WTC11 (cell line): ENCODE measurements around the gene NFATC1.

ENCODE experiments used
- ZNF232 ChIP-seq: sonication (generic); formaldehyde crosslinking; IDR thresholded peaks from 2 replicates; pipeline ENCODE4 v1.8.0; 2022; ENCODE audit warnings: mild to moderate bottlenecking, missing genetic modification reagents
- TF ChIP-seq, protein P1 (sequence below): sonication (generic); formaldehyde crosslinking; IDR thresholded peaks from 2 replicates; pipeline ENCODE4 v1.8.1; 2022; ENCODE audit warnings: mild to moderate bottlenecking, missing genetic modification reagents, moderate library complexity, borderline replicate concordance

DNA sequence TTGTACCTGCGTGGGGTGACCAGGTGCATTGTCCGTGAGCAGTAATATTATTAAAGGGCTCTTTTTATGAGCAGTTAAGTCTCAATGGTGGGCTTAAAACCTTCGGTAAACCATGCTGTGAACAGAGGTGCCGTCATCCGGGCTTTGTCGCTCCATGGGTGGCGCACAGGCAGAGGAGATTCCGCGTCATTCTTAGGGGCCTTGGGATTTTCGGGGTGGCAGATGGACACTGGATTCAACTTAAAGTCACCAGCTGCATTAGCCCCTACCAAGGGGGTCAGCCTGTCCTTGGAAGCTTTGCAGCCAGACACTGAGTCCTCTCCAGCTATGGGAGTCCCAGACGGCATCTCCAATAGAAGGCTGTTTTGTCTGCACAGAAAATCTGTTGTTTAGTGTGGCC, 107.7 kb downstream of the NFATC1 start:
- TF ChIP-seq, protein P1, sequence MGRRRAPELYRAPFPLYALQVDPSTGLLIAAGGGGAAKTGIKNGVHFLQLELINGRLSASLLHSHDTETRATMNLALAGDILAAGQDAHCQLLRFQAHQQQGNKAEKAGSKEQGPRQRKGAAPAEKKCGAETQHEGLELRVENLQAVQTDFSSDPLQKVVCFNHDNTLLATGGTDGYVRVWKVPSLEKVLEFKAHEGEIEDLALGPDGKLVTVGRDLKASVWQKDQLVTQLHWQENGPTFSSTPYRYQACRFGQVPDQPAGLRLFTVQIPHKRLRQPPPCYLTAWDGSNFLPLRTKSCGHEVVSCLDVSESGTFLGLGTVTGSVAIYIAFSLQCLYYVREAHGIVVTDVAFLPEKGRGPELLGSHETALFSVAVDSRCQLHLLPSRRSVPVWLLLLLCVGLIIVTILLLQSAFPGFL (CRISPR knock-in tag), result no peak
- no peak for TF ChIP-seq ZNF232 (CRISPR knock-in tag)
